ENCODE results near the gene IRF3.

The IRF3 gene

DNA sequence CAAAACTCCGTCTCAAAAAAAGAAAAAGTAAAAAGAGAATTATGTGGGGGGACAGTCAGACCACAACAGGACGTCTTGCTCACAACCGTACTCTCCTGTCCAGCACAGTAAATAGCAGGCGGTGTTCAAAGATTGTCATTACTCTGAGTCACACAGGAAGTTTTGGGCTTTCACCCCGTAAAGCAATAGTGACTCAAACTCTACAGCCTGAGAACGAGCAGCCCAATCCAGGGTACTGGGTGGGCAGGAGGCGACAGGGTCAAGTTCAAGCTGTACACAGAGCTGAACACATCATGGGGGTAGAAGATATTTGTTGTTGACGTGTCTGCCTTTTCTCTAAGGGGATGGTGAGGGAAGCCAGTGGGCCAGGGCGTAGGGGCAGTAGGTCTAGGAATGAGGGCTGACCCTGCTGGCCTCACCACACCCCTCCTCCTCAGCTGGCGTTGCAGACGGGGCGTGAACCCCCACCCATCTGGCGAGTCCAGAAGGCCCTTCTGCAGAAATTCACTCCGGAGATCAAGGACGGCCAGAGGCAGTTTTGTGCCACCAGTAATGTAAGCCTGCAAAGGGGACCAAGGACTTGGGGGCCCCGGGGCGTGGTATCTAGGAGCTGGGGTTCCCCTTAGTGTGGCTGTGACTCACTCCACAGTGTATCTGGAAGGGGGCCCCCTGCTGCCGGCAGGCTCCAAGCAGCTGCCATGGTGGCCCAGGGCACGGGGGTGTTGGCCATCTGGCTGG lies 51.4 kb downstream of the IRF3 start:
- no peak for DNase-seq

DNA sequence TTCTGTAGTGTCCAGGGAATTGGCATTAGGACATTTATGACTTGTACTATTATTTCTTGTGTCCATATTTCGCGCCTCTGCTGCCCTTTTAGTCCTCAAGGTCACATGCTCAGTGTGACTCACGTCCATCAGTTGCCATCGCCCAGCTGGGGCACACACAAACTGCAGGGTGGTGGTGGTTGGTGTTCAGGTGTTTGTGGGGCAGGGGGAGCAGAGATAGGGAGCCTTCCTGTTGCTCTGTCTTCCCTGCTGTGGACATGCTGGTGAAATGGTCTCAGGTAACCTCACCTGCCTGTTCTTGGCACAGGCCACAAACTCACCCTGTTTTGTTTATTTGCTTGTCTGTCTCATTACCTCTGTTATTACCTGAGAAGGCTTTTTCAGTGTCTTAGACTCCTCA lies 52.3 kb downstream of the IRF3 start:
- no peak for DNase-seq

Measured in cerebellar nuclear complex (tissue), 1 donor.